ENCODE data around the gene ZNF584.
"Not testable (repeated sequence)": the region's sequence is repeated elsewhere in the genome, so short reads cannot be mapped to it uniquely, and the experiment has no call there.

ZNF584 gene

DNA sequence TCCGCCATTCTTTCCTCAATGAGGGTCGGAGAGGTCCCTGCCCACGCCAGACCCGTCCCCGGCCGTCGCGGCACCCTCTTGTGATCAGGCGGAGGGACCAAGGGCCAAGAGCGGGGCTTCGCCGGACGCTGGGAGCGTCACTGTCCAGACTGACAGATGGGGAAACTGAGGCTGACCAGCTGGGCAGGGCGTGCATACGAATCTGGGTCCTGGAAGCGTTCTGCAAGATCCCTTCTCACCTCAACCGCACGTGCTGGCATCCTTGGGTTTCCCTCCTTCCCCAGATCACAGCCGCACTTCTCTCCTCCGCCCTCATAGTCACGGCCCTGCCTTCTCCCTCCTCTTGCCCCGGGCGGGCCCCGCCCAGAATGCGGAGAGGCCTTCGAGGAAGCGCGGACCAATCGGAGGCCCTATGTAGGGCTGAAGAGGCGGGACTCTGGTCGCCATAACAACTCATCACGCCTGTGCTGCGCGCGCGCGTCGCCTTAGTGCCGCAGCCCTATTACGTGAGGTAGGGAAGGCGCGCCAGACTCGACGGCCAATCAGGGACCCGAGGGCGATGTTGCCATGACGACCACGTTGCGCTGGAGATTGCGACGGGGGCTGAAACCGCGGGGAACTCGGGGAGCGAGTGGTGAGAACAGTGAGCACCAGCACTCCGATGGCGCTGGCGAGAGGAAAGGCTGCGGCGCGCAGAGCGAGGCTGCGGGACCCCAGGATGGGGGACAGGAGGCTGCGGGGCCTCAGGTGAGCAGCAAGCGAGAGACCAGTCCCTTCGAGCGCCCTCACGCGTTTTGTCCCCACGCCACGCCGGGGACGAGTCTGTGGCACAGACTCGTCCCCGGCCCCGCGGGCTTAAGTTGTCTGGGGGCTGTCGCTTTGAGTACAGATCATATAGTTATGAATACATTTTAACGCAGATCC is 7.3 kb upstream of the ZNF584 start:
- DNase-seq (ENCODE audit: extremely low read depth, low read depth) = peak; percentile 99
- TF ChIP-seq, protein P1, sequence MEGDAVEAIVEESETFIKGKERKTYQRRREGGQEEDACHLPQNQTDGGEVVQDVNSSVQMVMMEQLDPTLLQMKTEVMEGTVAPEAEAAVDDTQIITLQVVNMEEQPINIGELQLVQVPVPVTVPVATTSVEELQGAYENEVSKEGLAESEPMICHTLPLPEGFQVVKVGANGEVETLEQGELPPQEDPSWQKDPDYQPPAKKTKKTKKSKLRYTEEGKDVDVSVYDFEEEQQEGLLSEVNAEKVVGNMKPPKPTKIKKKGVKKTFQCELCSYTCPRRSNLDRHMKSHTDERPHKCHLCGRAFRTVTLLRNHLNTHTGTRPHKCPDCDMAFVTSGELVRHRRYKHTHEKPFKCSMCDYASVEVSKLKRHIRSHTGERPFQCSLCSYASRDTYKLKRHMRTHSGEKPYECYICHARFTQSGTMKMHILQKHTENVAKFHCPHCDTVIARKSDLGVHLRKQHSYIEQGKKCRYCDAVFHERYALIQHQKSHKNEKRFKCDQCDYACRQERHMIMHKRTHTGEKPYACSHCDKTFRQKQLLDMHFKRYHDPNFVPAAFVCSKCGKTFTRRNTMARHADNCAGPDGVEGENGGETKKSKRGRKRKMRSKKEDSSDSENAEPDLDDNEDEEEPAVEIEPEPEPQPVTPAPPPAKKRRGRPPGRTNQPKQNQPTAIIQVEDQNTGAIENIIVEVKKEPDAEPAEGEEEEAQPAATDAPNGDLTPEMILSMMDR (IDR thresholded peaks at IDR 0.05; ENCODE audit: low read depth, low read length) = no peak; the same call in none of the 2 replicates

- no peak for DNase-seq (ENCODE audit: extremely low read depth, low read depth)
- TF ChIP-seq, protein P1 (IDR thresholded peaks at IDR 0.05; ENCODE audit: low read depth, low read length) = no peak
These were observed 6.5 kb upstream of the ZNF584 start for GRCh38 chr19:58401840-58402421.

GRCh38 chr19:58403920-58404478 is 4.5 kb upstream of the ZNF584 start:
- DNase-seq (ENCODE audit: extremely low read depth, low read depth) = not testable (repeated sequence)

- DNase-seq (ENCODE audit: extremely low read depth, low read depth) = no peak
- TF ChIP-seq, protein P1 (IDR thresholded peaks at IDR 0.05; ENCODE audit: low read depth, low read length) = peak; percentile 21; the same call in 1 of the 2 replicates
These were observed 1.4 kb upstream of the ZNF584 start for GRCh38 chr19:58406818-58407657.

- TF ChIP-seq, protein P1 (IDR thresholded peaks at IDR 0.05; ENCODE audit: low read depth, low read length) = no peak
- no peak for DNase-seq (ENCODE audit: extremely low read depth, low read depth)
These were observed 744 bp upstream of the ZNF584 start for GRCh38 chr19:58407658-58408151.

DNA sequence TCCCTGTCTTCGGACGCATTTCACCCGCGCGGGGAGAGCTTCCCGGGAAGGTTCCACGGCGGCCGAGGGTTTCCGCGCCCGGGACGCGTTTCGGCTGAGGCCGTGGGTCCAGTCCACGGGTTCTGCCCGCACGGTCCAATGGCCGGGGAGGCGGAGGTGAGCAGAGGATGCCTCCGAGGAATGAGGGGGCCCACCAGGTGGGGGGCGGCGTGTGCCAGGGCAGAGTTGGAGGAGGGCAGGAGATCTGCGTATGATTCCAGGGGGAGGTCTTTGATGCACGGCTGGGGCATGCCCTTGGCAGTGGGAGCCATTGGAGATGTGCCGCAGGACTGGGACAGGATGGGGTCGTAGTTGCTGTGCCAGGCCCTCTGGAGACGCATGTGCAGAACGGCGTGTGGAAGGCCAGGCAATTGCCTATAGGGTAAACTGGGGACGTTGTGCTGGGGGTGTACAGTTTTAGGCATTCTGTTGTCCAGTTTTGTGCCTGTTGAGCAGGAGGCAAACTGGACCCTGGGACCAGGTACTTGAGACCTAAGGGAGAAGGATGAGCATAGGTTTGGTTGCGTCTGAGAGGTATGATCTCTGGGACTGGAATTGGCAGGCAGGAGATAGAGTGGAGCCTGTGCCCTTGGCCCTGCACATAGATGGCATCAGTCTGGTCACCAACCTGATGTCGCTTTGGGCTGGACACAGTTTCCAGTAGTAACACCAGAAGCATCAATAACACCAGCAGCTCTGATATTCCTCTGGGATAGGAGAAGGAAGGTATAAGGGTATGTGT is 751 bp downstream of the ZNF584 start:
- DNase-seq (ENCODE audit: extremely low read depth, low read depth) = no peak

More for the DNA sequence above, 751 bp downstream of the ZNF584 start:
- TF ChIP-seq, protein P1 (IDR thresholded peaks at IDR 0.05; ENCODE audit: low read depth, low read length) = no peak

Measured in AG09319 (cell line).